ENCODE measurements around the gene FLAD1. TPM values are rescaled to one million over a fixed set of nuclear protein-coding genes. Genes with fewer than 3 reads are reported as not detected.

FLAD1 gene
- total RNA-seq, 4 donors from 2014 or later, result 12.8 to 23.5 (median 20.7) TPM

GRCh38 chr1:154998818-154999570, 15.8 kb downstream of the FLAD1 start:
- H3K27me3 ChIP-seq, result no peaks in the 10 kb centered on the region
- ATAC-seq, result no peak
- no peak for TF ChIP-seq POLR2AphosphoS5 (IDR thresholded peaks at IDR 0.05)
- TF ChIP-seq CTCF (IDR thresholded peaks at IDR 0.05), result peak in 3 of 4 experiments; percentile 79 to 83 (median 81)
- no peaks in the 10 kb centered on the region for H3K9me3 ChIP-seq
- H3K4me3 ChIP-seq, result peak overlapping the region; percentile 29 to 76
- 18 to 34% methylated on average over 10 to 16 of the region's 40 CpGs for WGBS, 2 donors (ENCODE audit: low coverage in 1 of 2)
- H3K36me3 ChIP-seq, result no peaks in the 10 kb centered on the region
- peaks cover 3 to 38% (median 13%) of the 10 kb centered on the region in 3 donors for H3K4me1 ChIP-seq
- peak overlapping the region; percentile 88 to 97 (median 96) for H3K27ac ChIP-seq

GRCh38 chr1:154999571-155000410, 16.6 kb downstream of the FLAD1 start:
- Histone ChIP-seq H3K4me3 (peak overlapping the region; percentile 76 to 89), H3K4me1 (peaks cover 6 to 44% (median 20%) of the 10 kb centered on the region in 3 donors), H3K27me3 (no peaks in the 10 kb centered on the region), H3K9me3 (no peaks in the 10 kb centered on the region), H3K27ac (peak overlapping the region; percentile 88 to 97 (median 96)), H3K36me3 (no peaks in the 10 kb centered on the region)
- 1 to 4% methylated on average over 14 to 15 of the region's 50 CpGs for WGBS, 2 donors (ENCODE audit: low coverage in 1 of 2)
- ATAC-seq, result no peak
- no peak for TF ChIP-seq CTCF (IDR thresholded peaks at IDR 0.05)
- no peak for TF ChIP-seq EP300 (IDR thresholded peaks at IDR 0.05)
- no peak for TF ChIP-seq POLR2A (IDR thresholded peaks at IDR 0.05)
- TF ChIP-seq POLR2AphosphoS5 (IDR thresholded peaks at IDR 0.05), result no peak

- Histone ChIP-seq H3K4me1 (peaks cover 6 to 45% (median 26%) of the 10 kb centered on the region in 3 donors), H3K9me3 (no peaks in the 10 kb centered on the region), H3K27me3 (no peaks in the 10 kb centered on the region), H3K36me3 (no peaks in the 10 kb centered on the region), H3K4me3 (peak overlapping the region; percentile 76 to 89), H3K27ac (peak overlapping the region; percentile 88 to 97 (median 96))
- no peak for TF ChIP-seq POLR2A (IDR thresholded peaks at IDR 0.05)
- no peak for TF ChIP-seq EP300 (IDR thresholded peaks at IDR 0.05)
- TF ChIP-seq POLR2AphosphoS5 (IDR thresholded peaks at IDR 0.05), result no peak
- TF ChIP-seq CTCF (IDR thresholded peaks at IDR 0.05), result no peak
- no peak for ATAC-seq
- no CpG with 5 or more reads among the region's 13 CpGs for WGBS, 2 donors (ENCODE audit: low coverage in 1 of 2)
Observed at GRCh38 chr1:155000411-155000725, 17.2 kb downstream of the FLAD1 start.

- Histone ChIP-seq H3K36me3 (no peaks in the 10 kb centered on the region), H3K27me3 (no peaks in the 10 kb centered on the region), H3K27ac (peak overlapping the region; percentile 88 to 97 (median 96)), H3K9me3 (no peaks in the 10 kb centered on the region), H3K4me1 (peaks cover 6 to 45% (median 30%) of the 10 kb centered on the region in 3 donors), H3K4me3 (peak overlapping the region; percentile 76 to 89)
- no peak for TF ChIP-seq EP300 (IDR thresholded peaks at IDR 0.05)
- peak in 3 of 4 experiments; percentile 15 to 30 (median 28) for TF ChIP-seq CTCF (IDR thresholded peaks at IDR 0.05)
- peak; percentile 63 for TF ChIP-seq POLR2AphosphoS5 (IDR thresholded peaks at IDR 0.05)
- TF ChIP-seq POLR2A (IDR thresholded peaks at IDR 0.05), result peak; percentile 57 to 60
- peak; percentile 63 for ATAC-seq
- WGBS, 2 donors (ENCODE audit: low coverage in 1 of 2), result 0% methylated on average over 2 of the region's 43 CpGs; no CpG with 5 or more reads in 1 of the 2 donors
Observed at GRCh38 chr1:155000726-155001424, 17.7 kb downstream of the FLAD1 start.

Data from gastroesophageal sphincter (tissue), 4 donors.